ENCODE data around the gene KCTD20.
"Not testable (repeated sequence)": the region's sequence is repeated elsewhere in the genome, so short reads cannot be mapped to it uniquely, and the experiment has no call there.

The KCTD20 gene

GRCh38 chr6:36463676-36464075 is 20.9 kb downstream of the KCTD20 start:
- H3K4me3 ChIP-seq (ENCODE audit: low read depth, low read length), result no peak overlapping the region
- no peak for DNase-seq (ENCODE audit: low read depth)
- TF ChIP-seq CTCF (IDR thresholded peaks at IDR 0.05; ENCODE audit: control insufficient read depth, extremely low read depth, insufficient read depth), result no peak

DNA sequence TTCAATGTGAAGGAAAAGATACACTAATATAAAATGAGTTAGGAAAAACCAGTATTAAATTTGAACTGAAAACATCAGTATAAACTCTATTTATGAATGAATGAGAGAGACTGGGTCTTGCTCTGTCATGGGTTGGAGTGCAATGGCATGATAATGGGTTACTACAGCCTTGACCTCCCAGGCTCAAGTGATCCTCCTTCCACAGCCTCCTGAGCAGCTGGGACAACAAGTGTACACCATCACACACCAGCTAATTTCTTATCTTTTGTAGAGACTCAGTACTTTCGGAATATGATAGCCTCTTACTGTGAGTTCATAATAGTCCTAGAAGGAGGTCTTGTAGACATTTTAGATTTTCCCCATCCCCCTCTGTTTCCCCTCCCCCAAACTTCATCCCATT is 21.4 kb downstream of the KCTD20 start:
- DNase-seq (ENCODE audit: low read depth), result no peak
- no peak for TF ChIP-seq CTCF (IDR thresholded peaks at IDR 0.05; ENCODE audit: control insufficient read depth, extremely low read depth, insufficient read depth)
- no peak overlapping the region for H3K4me3 ChIP-seq (ENCODE audit: low read depth, low read length)

DNA sequence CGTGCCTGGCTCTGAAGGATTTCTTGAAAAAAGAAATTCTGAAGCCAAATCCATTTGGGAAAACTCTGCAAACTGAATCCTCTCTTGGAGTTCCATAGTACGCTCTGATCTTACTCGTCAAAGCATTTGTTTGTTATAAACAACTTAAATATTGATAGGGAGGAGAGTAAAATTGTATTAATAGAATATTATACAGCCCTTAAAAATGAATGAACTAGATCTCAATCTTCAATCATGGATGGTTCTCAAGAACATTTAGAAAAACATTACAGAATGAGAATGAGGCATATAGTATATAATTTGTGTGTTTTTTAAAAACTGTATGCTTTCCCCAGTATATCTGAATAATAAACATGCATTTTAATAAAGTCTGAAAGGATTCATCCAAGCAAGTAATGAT is 24.8 kb downstream of the KCTD20 start:
- DNase-seq (ENCODE audit: low read depth), result no peak
- H3K4me3 ChIP-seq (ENCODE audit: low read depth, low read length), result no peak overlapping the region
- no peak for TF ChIP-seq CTCF (IDR thresholded peaks at IDR 0.05; ENCODE audit: control insufficient read depth, extremely low read depth, insufficient read depth)

DNA sequence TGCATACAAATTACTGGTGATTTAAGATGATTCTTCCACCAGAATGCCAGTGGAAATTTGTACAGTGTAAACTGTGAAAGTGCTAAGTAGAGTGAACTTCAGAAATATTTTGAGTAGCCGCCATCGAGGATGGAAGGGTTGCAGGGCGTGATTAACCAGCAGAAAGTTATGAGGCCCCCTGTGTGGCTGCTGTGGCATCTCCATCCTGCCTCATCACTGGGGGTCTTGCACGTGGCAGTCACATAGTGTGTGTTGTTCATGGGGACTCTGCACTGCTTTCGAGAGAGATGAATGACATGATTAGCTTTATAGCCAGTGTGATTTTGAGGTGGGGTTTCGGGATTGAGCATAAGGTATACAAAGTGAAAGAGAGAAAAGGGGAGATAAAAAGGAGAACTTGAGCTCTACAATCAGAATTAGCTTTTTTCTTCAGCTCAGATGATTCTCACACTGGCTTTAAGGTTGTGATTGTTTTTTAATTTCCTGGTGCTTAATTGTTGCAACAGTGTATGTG is 26.4 kb downstream of the KCTD20 start:
- DNase-seq (ENCODE audit: low read depth), result no peak
- no peak for TF ChIP-seq CTCF (IDR thresholded peaks at IDR 0.05; ENCODE audit: control insufficient read depth, extremely low read depth, insufficient read depth)
- no peak overlapping the region for H3K4me3 ChIP-seq (ENCODE audit: low read depth, low read length)

DNA sequence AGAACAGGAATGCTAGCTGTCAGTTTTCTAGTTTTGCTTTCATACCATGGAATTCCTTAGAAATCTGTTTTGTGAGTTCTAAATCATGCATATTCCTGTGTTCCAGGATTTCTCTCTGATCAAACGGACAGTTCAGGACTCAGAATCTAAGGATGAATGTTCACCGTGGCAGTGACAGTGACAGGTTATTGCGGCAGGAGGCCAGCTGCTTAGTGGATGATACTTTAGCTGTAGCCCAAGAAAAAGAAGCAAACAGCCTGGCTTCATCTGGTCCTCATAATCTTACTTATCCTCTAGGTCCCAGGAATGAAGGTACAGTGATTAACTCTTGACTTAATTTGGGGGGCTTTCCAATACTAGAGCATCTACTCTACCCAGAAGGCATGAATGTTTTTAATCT is 27.1 kb downstream of the KCTD20 start:
- DNase-seq (ENCODE audit: low read depth), result no peak
- TF ChIP-seq CTCF (IDR thresholded peaks at IDR 0.05; ENCODE audit: control insufficient read depth, extremely low read depth, insufficient read depth), result no peak
- H3K4me3 ChIP-seq (ENCODE audit: low read depth, low read length), result no peak overlapping the region

DNA sequence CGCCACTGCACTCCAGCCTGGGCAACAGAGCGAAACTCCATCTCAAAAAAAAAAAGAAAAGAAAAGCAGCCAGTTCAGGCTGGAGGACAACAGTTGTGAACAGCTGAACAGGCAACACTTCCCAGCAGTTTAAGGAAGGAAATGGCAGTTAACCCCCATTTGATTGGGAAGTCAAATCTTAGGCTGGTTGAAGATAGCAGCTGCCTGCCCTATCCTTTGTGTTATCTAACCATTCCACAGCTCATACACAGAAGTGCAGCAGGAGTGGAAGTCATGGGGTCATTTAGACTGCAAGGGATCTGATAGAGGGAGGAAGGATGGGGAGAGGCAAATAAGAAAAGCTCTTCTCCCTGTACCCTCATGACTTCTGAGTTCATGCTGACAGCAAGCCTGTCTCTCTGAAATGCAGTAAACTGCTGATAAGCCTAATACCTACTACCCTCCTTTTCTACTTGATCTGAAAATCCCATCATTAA is 35.3 kb downstream of the KCTD20 start:
- H3K4me3 ChIP-seq (ENCODE audit: low read depth, low read length), result no peak overlapping the region
- TF ChIP-seq CTCF (IDR thresholded peaks at IDR 0.05; ENCODE audit: control insufficient read depth, extremely low read depth, insufficient read depth), result no peak
- no peak for DNase-seq (ENCODE audit: low read depth)

- no peak for TF ChIP-seq CTCF (IDR thresholded peaks at IDR 0.05; ENCODE audit: control insufficient read depth, extremely low read depth, insufficient read depth)
- H3K4me3 ChIP-seq (ENCODE audit: low read depth, low read length), result no peak overlapping the region
- DNase-seq (ENCODE audit: low read depth), result no peak
These were observed 36.5 kb downstream of the KCTD20 start for GRCh38 chr6:36479256-36479655.

DNA sequence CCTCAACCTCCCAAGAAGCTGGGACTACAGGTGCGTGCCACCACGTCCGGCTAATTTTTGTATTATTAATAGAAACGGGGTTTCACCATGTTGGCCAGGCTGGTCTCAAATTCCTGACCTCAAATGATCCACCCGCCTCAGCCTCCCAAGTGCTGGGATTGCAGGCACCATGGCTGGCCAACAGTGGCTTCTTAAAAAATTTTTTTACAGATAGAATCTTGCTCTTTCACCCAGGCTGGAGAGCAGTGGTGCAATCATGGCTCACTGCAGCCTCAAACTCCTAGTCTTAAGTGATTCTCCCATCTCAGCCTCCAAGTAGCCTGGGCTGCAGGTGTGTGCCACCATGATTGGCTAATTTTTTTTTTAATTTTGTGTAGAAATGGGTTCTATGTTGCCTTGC is 40.5 kb downstream of the KCTD20 start:
- H3K4me3 ChIP-seq (ENCODE audit: low read depth, low read length), result not testable (repeated sequence)

More for the DNA sequence above, 40.5 kb downstream of the KCTD20 start:
- not testable (repeated sequence) for DNase-seq (ENCODE audit: low read depth)

Data from LNCaP clone FGC (cell line).